H1 (cell line): Measurements from ENCODE around the gene ULK3. TPM values are rescaled to one million over a fixed set of nuclear protein-coding genes. Genes with fewer than 3 reads are reported as not detected.

ENCODE experiments used
- CBX5 ChIP-seq: fragments of 300-800, 300-1000 bp; sonication (generic); IDR thresholded peaks from 2 replicates; pipeline ENCODE4 v1.7.1; 2016; ENCODE audit warnings: antibody characterized with exemption, low read length, low read depth
- EP300 ChIP-seq, 2 experiments: IDR thresholded peaks; 1 replicate in 1 of 2; 2 replicates in 1 of 2; pipeline ENCODE4 v1.6.1; 2011 to 2012; ENCODE audit warnings: low read depth in 2 of 2, low read length in 2 of 2, mild to moderate bottlenecking in 2 of 2, borderline replicate concordance in 1 of 2, inconsistent platforms in 1 of 2, moderate library complexity in 1 of 2
- RBBP5 ChIP-seq: IDR thresholded peaks from 2 replicates; pipeline ENCODE4 v1.7.1; 2012; ENCODE audit warnings: low read depth, mild to moderate bottlenecking, inconsistent platforms, low read length, moderate library complexity, borderline replicate concordance
- ZNF274 ChIP-seq: IDR thresholded peaks from 2 replicates; pipeline ENCODE4 v1.7.0; 2012; ENCODE audit warnings: low read length, borderline replicate concordance; ENCODE audit errors: extremely low read depth
- polyA plus RNA-seq, 7 experiments: library from polyadenylated mRNA; depleted of rRNA in 3 of 7; stranded (reverse) in 5 of 7; unstranded in 2 of 7; fragments of >200 nt in 5 of 7; fragments of 200-250 nt in 2 of 7; gene quantifications; 1 replicate in 5 of 7; 2 replicates in 1 of 7; 4 replicates in 1 of 7; pipeline versions ENCODE4 v1.2.1 to v1.2.3, GENCODE V29; 2011 to 2013; ENCODE audit warnings: missing spikeins in 2 of 7, mixed read lengths in 2 of 7
- total RNA-seq: library from RNA; stranded (reverse); fragmentation: NEBNext Ultra II Directional; extraction: Animal tissue kit (Norgen Biotek cat#: 25700); gene quantifications from 2 replicates; pipeline ENCODE4 v1.2.1, GENCODE V29; 2021

ULK3 gene
- total and polyA plus RNA-seq, 2 of the 8 experiments (the other 6 are each of a cell fraction or from before 2014, with no cell fraction given): 27.1 to 34.4 TPM

DNA sequence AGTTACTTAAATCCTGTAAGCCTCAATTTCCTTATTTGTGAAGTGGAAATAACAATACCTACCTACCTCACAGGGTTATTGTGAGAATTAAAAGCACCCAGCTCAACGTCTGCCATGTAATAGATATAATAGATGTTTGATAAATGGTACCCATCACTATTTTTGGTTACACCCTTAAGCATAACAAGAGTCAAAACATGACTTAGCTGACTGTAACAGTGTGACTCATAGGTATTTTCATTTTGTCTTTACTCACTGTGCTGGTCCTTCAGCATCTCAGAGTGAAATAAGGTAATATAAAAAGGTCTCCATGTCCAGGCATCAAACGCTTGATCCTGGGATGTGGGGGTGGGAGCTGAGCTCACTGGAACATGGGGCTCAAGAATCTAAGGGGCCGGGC is 13.5 kb downstream of the ULK3 start (continued):
- TF ChIP-seq CBX5: no peak
- TF ChIP-seq EP300 (IDR thresholded peaks at IDR 0.05; ENCODE audit: borderline replicate concordance in 1 of 2, low read depth in 2 of 2, low read length in 2 of 2): no peak
- no peak for TF ChIP-seq ZNF274
- TF ChIP-seq RBBP5: no peak
